K562 (cell line): Measurements from ENCODE around the gene GRAMD2B. TPM values are rescaled to one million over a fixed set of nuclear protein-coding genes. Genes with fewer than 3 reads are reported as not detected.

ENCODE experiments used
- ATAC-seq: fragments of 200-7000 bp; cut with Tn5 transposase; 3 replicates; pipeline ENCODE4 v1.9.1; 2020; ENCODE audit warnings: moderate library complexity
- BruUV-seq: library from RNA; stranded (reverse); fragments of 400-500 nt; replicated peaks from 2 replicates; lab custom pipeline; 2021; lab: Mats Ljungman, UMichigan
- CTCF ChIA-PET: fragments of 300-600 bp; formaldehyde crosslinking; extraction: SDS; loops from one replicate; lab custom pipeline; 2021; ENCODE audit warnings: low intra/inter-chr PET ratio; lab: Yijun Ruan, JAX
- POLR2A ChIA-PET: fragments of 300-600, 350-650 bp; sonication (Branson Sonifier 250); formaldehyde crosslinking; extraction: SDS; loops from one replicate; lab custom pipeline; 2021; ENCODE audit warnings: antibody characterized with exemption, inconsistent platforms; lab: Yijun Ruan, JAX
- DNase-seq, 4 experiments: peaks; one replicate each; pipeline versions ENCODE4 v3.0.0 to v3.0.0-alpha.2; 2011 to 2018; ENCODE audit warnings: low spot score in 3 of 4, mixed read lengths in 3 of 4; ENCODE audit errors: extremely low read depth in 1 of 4
- FAIRE-seq: peaks from 2 replicates; lab custom pipeline; 2011; peaks lifted over from hg19 to GRCh38; lab: Jason Lieb, UNC
- H2AFZ ChIP-seq: 2 replicates; pipeline ENCODE4 v1.6.0; 2011; ENCODE audit warnings: low read depth, low read length, control low read depth, inconsistent platforms
- H3K27ac ChIP-seq: fragments of 200-600 bp; 3 replicates; pipeline ENCODE4 v1.8.0; 2011; ENCODE audit warnings: low read depth, mild to moderate bottlenecking, control low read depth, inconsistent platforms, low read length, moderate library complexity, mixed read lengths; ENCODE audit errors: extremely low read depth
- H3K27me3 ChIP-seq, 2 experiments: fragments of 300-600 bp in 1 of 2; 2 replicates in 1 of 2; 3 replicates in 1 of 2; pipeline versions ENCODE4 v1.6.0 to v1.8.0; 2011; ENCODE audit warnings: inconsistent platforms in 2 of 2, low read length in 2 of 2, mild to moderate bottlenecking in 1 of 2, mixed read lengths in 1 of 2, moderate library complexity in 1 of 2; ENCODE audit not compliant: control insufficient read depth in 2 of 2, insufficient read depth in 2 of 2
- H3K36me3 ChIP-seq: fragments of 300-600 bp; 3 replicates; pipeline ENCODE4 v1.8.0; 2011; ENCODE audit warnings: mild to moderate bottlenecking, low read length, inconsistent platforms; ENCODE audit not compliant: control insufficient read depth, insufficient read depth
- H3K4me1 ChIP-seq, 2 experiments: fragments of 200-600 bp in 1 of 2; replicated peaks in 1 of 2; 2 replicates in 1 of 2; 3 replicates in 1 of 2; pipeline versions ENCODE4 v1.5.1 to v1.8.0; 2011; ENCODE audit warnings: inconsistent platforms in 2 of 2, low read length in 2 of 2, mild to moderate bottlenecking in 1 of 2, mixed read lengths in 1 of 2, moderate library complexity in 1 of 2; ENCODE audit not compliant: control insufficient read depth in 2 of 2, insufficient read depth in 2 of 2
- H3K4me2 ChIP-seq: 2 replicates; pipeline ENCODE4 v1.6.1; 2011; ENCODE audit warnings: low read length, control low read depth, inconsistent platforms, mixed read lengths; ENCODE audit not compliant: insufficient read depth
- H3K4me3 ChIP-seq: fragments of 200-600 bp; sonication (generic), shearing (Covaris generic); 2 replicates; pipeline ENCODE4 v1.5.1; 2016; ENCODE audit warnings: control low read depth, inconsistent platforms
- H3K79me2 ChIP-seq: fragments of 200-600 bp; 3 replicates; pipeline ENCODE4 v1.8.0; 2011; ENCODE audit warnings: low read length, inconsistent platforms; ENCODE audit not compliant: control insufficient read depth, insufficient read depth
- H3K9ac ChIP-seq, 2 experiments: 2 replicates each; pipeline versions ENCODE4 v1.6.0 to v1.6.1; 2011; ENCODE audit warnings: low read depth in 2 of 2, low read length in 2 of 2, control low read depth in 1 of 2, inconsistent platforms in 1 of 2, mild to moderate bottlenecking in 1 of 2, mixed read lengths in 1 of 2; ENCODE audit not compliant: insufficient read depth in 1 of 2
- H3K9me1 ChIP-seq: one replicate; pipeline ENCODE4 v1.6.0; 2011; ENCODE audit warnings: inconsistent platforms, mild to moderate bottlenecking, low read length, moderate library complexity; ENCODE audit not compliant: control insufficient read depth, insufficient read depth
- H3K9me3 ChIP-seq: replicated peaks from 2 replicates; pipeline ENCODE4 v1.5.1; 2011; ENCODE audit warnings: low read depth, low read length, inconsistent platforms; ENCODE audit not compliant: control insufficient read depth, insufficient read depth
- H4K20me1 ChIP-seq: replicated peaks from 2 replicates; pipeline ENCODE4 v1.6.1; 2011; ENCODE audit warnings: low read length, inconsistent platforms, mixed read lengths; ENCODE audit not compliant: control insufficient read depth, insufficient read depth
- ASH1L ChIP-seq: fragments of 450-650 bp; IDR thresholded peaks from 2 replicates; pipeline ENCODE4 v1.6.1; 2018; ENCODE audit warnings: borderline replicate concordance, mild to moderate bottlenecking, low read depth; ENCODE audit not compliant: partially characterized antibody
- BMI1 ChIP-seq: fragments of 150-350 bp; IDR thresholded peaks from 2 replicates; pipeline ENCODE4 v1.6.1; 2014; ENCODE audit warnings: low read length
- BRD4 ChIP-seq: fragments of 200-600 bp; sonication (generic); IDR thresholded peaks from 2 replicates; pipeline ENCODE4 v1.6.1; 2017; ENCODE audit warnings: inconsistent platforms
- CHCHD3 ChIP-seq: fragments of 250-450 bp; sonication (Bioruptor Pico); IDR thresholded peaks from 2 replicates; pipeline ENCODE4 v2.1.2; 2022; ENCODE audit warnings: mild to moderate bottlenecking
- ERF ChIP-seq: fragments of 450-650 bp; formaldehyde crosslinking; IDR thresholded peaks from 2 replicates; pipeline ENCODE4 v1.4.0; 2020; ENCODE audit warnings: mild to moderate bottlenecking, mixed read lengths
- GABPB1 ChIP-seq: sonication (generic); formaldehyde crosslinking; IDR thresholded peaks from 2 replicates; pipeline ENCODE4 v1.8.0; 2022; ENCODE audit warnings: mild to moderate bottlenecking, missing genetic modification reagents
- MAFG ChIP-seq: fragments of 450-650 bp; conservative IDR thresholded peaks from 2 replicates; pipeline ENCODE4 v1.6.1; 2016; ENCODE audit warnings: missing genetic modification characterization, missing compliant biosample characterization
- MCM2 ChIP-seq: fragments of 450-650 bp; IDR thresholded peaks from 2 replicates; pipeline ENCODE4 v1.6.1; 2017; ENCODE audit warnings: low read depth, mild to moderate bottlenecking
- MCM5 ChIP-seq: fragments of 450-650 bp; IDR thresholded peaks from 2 replicates; pipeline ENCODE4 v1.6.1; 2016; ENCODE audit warnings: low read depth
- PPARD ChIP-seq: fragments of 250-450 bp; sonication (Bioruptor Pico); IDR thresholded peaks from 2 replicates; pipeline ENCODE4 v1.8.0; 2022; ENCODE audit warnings: inconsistent platforms, mild to moderate bottlenecking, moderate library complexity
- PREB ChIP-seq: sonication (generic); formaldehyde crosslinking; IDR thresholded peaks from 2 replicates; pipeline ENCODE4 v1.8.1; 2023; ENCODE audit warnings: mild to moderate bottlenecking, missing genetic modification reagents
- ZNF174 ChIP-seq: fragments of 250-450 bp; sonication (Bioruptor Pico); IDR thresholded peaks from 2 replicates; pipeline ENCODE4 v1.4.0; 2020; ENCODE audit warnings: mild to moderate bottlenecking
- ZNF407 ChIP-seq: fragments of 450-650 bp; IDR thresholded peaks from 2 replicates; pipeline ENCODE4 v1.6.1; 2016; ENCODE audit warnings: low read depth
- WGBS: fragments of 100-300 bp; shearing (Covaris generic); methylation state at CpG from one replicate; pipeline ENCODE4 v1.1.6; 2016; ENCODE audit warnings: low coverage, mixed read lengths; ENCODE audit not compliant: insufficient coverage; ENCODE audit errors: missing lambda C conversion rate; 5-methylcytosine and 5-hydroxymethylcytosine counted together
- in situ Hi-C: fragments of 300-500 bp; cut with MboI; formaldehyde crosslinking; loops from 4 replicates; pipeline ENCODE4 v1.15.0; 2018; ENCODE audit warnings: inconsistent platforms, mixed read lengths
- intact Hi-C: fragments of 100-400 bp; cut with micrococcal nuclease; formaldehyde crosslinking; loops from 2 replicates; pipeline ENCODE4 v1.14.2; 2022
- polyA plus RNA-seq, 8 experiments: library from polyadenylated mRNA; depleted of rRNA in 4 of 8; stranded (reverse) in 5 of 8; unstranded in 3 of 8; fragments of >200 nt; fragmentation: Nextera tagmentation in 2 of 8; fragmentation: Illumina TruSeq in 1 of 8; extraction: Ambion mirVana in 2 of 8; extraction: Trizol in 1 of 8; gene quantifications; 2 replicates each; pipeline versions ENCODE4 v1.2.1 to v1.2.3, GENCODE V29; 2011 to 2014; ENCODE audit warnings: inconsistent platforms in 1 of 8, missing spikeins in 1 of 8
- total RNA-seq, 7 experiments: library from RNA; depleted of rRNA in 6 of 7; stranded (reverse); fragments of >200 nt in 6 of 7; fragmentation: Illumina TruSeq in 2 of 7; extraction: Trizol in 2 of 7; gene quantifications; 2 replicates each; pipeline versions ENCODE4 v1.2.1 to v1.2.3, GENCODE V29; 2011 to 2021; ENCODE audit warnings: low replicate concordance in 1 of 7

Gene GRAMD2B
- total and polyA plus RNA-seq, 9 of the 15 experiments (the other 6 are each of a cell fraction or from before 2014, with no cell fraction given): 0.32 to 4.2 (median 1.4) TPM

DNA sequence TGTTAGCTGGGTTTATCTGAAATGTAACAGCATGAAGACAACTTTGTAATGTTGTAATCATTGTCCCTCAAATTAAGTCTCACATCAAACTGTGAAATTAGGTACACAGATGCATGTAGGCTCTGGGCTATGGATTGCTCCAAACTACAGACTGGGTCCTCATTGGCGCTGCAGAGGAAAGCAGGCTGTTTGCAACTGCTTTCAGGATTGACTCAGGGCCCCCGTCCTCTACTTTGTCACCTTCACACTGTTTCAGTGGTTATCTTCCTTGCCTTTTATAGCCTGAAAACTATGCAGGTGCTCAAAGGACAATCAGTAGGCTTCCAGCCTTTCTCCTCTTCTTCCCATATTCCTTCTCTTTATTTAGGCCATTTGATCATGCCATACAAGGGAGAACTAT lies 18.0 kb downstream of the GRAMD2B start (continued):
- no peak for TF ChIP-seq PREB (CRISPR knock-in tag)
- TF ChIP-seq ZNF174 (CRISPR knock-in tag): no peak
- TF ChIP-seq BRD4: no peak

DNA sequence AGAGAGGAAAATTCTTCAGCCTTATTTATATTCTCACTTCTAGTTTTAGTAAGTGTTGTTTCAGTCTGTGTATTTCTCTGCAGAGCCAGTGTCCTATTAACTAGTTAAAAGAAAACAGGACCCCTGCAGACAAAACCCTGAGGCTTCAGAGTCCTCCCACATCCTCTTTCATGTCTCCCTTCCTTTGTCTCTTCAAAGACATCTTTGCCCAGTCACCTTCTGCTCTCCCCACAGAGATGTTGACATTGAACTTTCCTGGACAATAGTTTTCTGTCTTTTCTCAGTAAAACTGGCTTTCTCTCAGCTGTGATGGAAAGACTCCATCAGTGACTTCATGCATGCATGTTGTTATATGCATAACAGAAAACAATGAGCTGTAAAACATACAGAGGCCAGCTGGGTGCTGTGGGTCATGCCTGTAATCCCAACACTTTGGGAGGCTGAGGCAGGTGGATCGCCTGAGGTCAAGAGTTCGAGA lies 20.2 kb downstream of the GRAMD2B start:
- in situ Hi-C loops (no loop called here), intact Hi-C loops (no loop called here)
- no peak overlapping the region for H2AFZ ChIP-seq
- no peaks in the 10 kb centered on the region for H3K9me3 ChIP-seq
- CTCF ChIA-PET: no interaction called here
- no peak overlapping the region for H3K9ac ChIP-seq
- no peak for ATAC-seq
- no peak for FAIRE-seq
- no peak overlapping the region for H3K4me3 ChIP-seq
- BruUV-seq: no TSS peak
- H3K36me3 ChIP-seq: no peaks in the 10 kb centered on the region
- H3K9me1 ChIP-seq: no peaks in the 10 kb centered on the region
- H3K27ac ChIP-seq: no peak overlapping the region
- no peaks in the 10 kb centered on the region for H4K20me1 ChIP-seq
- DNase-seq: no peak
- H3K79me2 ChIP-seq: no peaks in the 10 kb centered on the region
- WGBS: 10% methylated on average over 2 of the region's 2 CpGs
- peaks cover 0 to 7% of the 10 kb centered on the region in 2 experiments; a peak in 1 of 5 replicates for H3K4me1 ChIP-seq
- no peaks in the 10 kb centered on the region for H3K27me3 ChIP-seq
- POLR2A ChIA-PET: no interaction called here
- no peak overlapping the region for H3K4me2 ChIP-seq
- TF ChIP-seq ERF (CRISPR knock-in tag): no peak
- TF ChIP-seq ZNF407: no peak
- TF ChIP-seq MCM2: no peak
- no peak for TF ChIP-seq MAFG (tag)
- TF ChIP-seq ASH1L: no peak
- no peak for TF ChIP-seq PPARD
- TF ChIP-seq GABPB1 (CRISPR knock-in tag): no peak
- TF ChIP-seq CHCHD3 (CRISPR knock-in tag): no peak
- no peak for TF ChIP-seq BMI1
- no peak for TF ChIP-seq MCM5
